Posterior cingulate gyrus (tissue), 11 donors: ENCODE data around the gene FGF21.

ENCODE experiments used
- DNase-seq, 10 donors: peaks; one replicate each; pipeline versions ENCODE4 v3.0.0 to v3.0.0-alpha.2; 2020 to 2021; ENCODE audit warnings: mixed read lengths in 3 of 10
- intact Hi-C: fragments of 100-400 bp; cut with DNase I; formaldehyde crosslinking; loops from one replicate; pipeline ENCODE4 v1.15.1; 2023

The FGF21 gene

DNA sequence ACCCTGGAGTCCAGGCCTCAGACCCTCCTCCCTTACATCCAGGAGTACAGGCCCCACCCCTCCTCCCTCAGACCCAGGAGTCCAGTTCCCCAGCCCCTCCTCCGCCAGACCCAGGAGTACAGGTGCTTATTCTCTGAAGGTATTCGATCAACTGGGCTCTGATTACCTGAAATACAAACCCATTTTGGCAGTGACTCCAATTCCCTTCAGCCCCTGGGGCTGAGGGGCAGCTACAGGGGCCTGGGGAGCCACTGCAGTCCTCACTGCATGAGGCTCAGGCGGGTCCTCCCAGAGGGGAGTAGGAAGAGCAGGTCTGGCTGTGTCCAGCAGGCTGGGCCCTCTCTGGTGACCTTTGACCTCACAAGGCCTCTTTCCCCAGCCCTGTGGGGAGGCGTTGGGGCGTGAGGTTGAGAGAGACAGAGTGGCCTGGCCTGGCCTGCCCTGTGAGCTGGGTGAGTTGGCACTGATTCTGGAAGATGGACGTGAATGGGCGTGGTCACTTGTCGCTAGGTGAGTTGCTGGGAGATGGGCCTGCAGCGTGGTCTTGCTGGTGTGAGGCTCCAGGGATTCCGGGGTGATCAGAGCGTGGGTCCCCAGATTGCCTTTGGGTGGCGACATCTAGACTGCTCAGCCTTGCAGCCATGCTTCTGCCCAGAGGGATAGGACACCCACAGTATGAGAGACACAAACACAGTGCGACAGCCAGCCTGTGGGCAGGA, 52.4 kb downstream of the FGF21 start:
- intact Hi-C loops, result no loop called here
- DNase-seq, result peak in 2 of 10 donors; percentile 37 to 86
